Measurements from ENCODE around the gene KL.
A peak's percentile ranks its signal among the peaks of the same experiment; 100 is the strongest.

Gene KL

GRCh38 chr13:33032037-33032625 lies 15.9 kb downstream of the KL start:
- Histone ChIP-seq H3K4me3 (ENCODE audit: low read length) (no peak overlapping the region), H3K4me1 (ENCODE audit: insufficient read depth, low read length) (no peaks in the 10 kb centered on the region), H3K36me3 (ENCODE audit: insufficient read depth, low read length) (no peaks in the 10 kb centered on the region), H3K9me3 (ENCODE audit: low read length) (no peaks in the 10 kb centered on the region), H3K27me3 (ENCODE audit: insufficient read depth, low read length) (no peaks in the 10 kb centered on the region), H2AFZ (ENCODE audit: low read depth, low read length) (no peak overlapping the region)

- no peak overlapping the region for H3K4me3 ChIP-seq (ENCODE audit: low read length)
- peaks cover 3% of the 10 kb centered on the region for H3K4me1 ChIP-seq (ENCODE audit: insufficient read depth, low read length)
- no peaks in the 10 kb centered on the region for H3K9me3 ChIP-seq (ENCODE audit: low read length)
- H3K27me3 ChIP-seq (ENCODE audit: insufficient read depth, low read length) = no peaks in the 10 kb centered on the region
- no peak overlapping the region for H2AFZ ChIP-seq (ENCODE audit: low read depth, low read length)
- H3K36me3 ChIP-seq (ENCODE audit: insufficient read depth, low read length) = no peaks in the 10 kb centered on the region
Measured at GRCh38 chr13:33033051-33033812, 17.0 kb downstream of the KL start.

GRCh38 chr13:33033986-33034385 lies 17.8 kb downstream of the KL start:
- Histone ChIP-seq H2AFZ (ENCODE audit: low read depth, low read length) (no peak overlapping the region), H3K27me3 (ENCODE audit: insufficient read depth, low read length) (no peaks in the 10 kb centered on the region), H3K4me3 (ENCODE audit: low read length) (no peak overlapping the region), H3K4me1 (ENCODE audit: insufficient read depth, low read length) (peaks cover 3% of the 10 kb centered on the region), H3K9me3 (ENCODE audit: low read length) (no peaks in the 10 kb centered on the region), H3K36me3 (ENCODE audit: insufficient read depth, low read length) (no peaks in the 10 kb centered on the region)

- H3K4me1 ChIP-seq (ENCODE audit: insufficient read depth, low read length) = peaks cover 3% of the 10 kb centered on the region
- no peaks in the 10 kb centered on the region for H3K9me3 ChIP-seq (ENCODE audit: low read length)
- no peaks in the 10 kb centered on the region for H3K27me3 ChIP-seq (ENCODE audit: insufficient read depth, low read length)
- no peaks in the 10 kb centered on the region for H3K36me3 ChIP-seq (ENCODE audit: insufficient read depth, low read length)
- H2AFZ ChIP-seq (ENCODE audit: low read depth, low read length) = no peak overlapping the region
- H3K4me3 ChIP-seq (ENCODE audit: low read length) = no peak overlapping the region
Measured at GRCh38 chr13:33034882-33035520, 18.8 kb downstream of the KL start.

GRCh38 chr13:33037673-33038072 lies 21.4 kb downstream of the KL start:
- no peak overlapping the region for H2AFZ ChIP-seq (ENCODE audit: low read depth, low read length)
- no peaks in the 10 kb centered on the region for H3K27me3 ChIP-seq (ENCODE audit: insufficient read depth, low read length)
- no peaks in the 10 kb centered on the region for H3K36me3 ChIP-seq (ENCODE audit: insufficient read depth, low read length)
- no peaks in the 10 kb centered on the region for H3K9me3 ChIP-seq (ENCODE audit: low read length)
- no peak overlapping the region for H3K4me3 ChIP-seq (ENCODE audit: low read length)
- peaks cover 3% of the 10 kb centered on the region for H3K4me1 ChIP-seq (ENCODE audit: insufficient read depth, low read length)

- Histone ChIP-seq H3K4me1 (ENCODE audit: insufficient read depth, low read length) (peaks cover 3% of the 10 kb centered on the region), H3K9me3 (ENCODE audit: low read length) (no peaks in the 10 kb centered on the region), H3K36me3 (ENCODE audit: insufficient read depth, low read length) (no peaks in the 10 kb centered on the region), H3K4me3 (ENCODE audit: low read length) (no peak overlapping the region), H2AFZ (ENCODE audit: low read depth, low read length) (peak overlapping the region; percentile 33), H3K27me3 (ENCODE audit: insufficient read depth, low read length) (no peaks in the 10 kb centered on the region)
Measured at GRCh38 chr13:33040090-33040489, 23.9 kb downstream of the KL start.

- Histone ChIP-seq H3K9me3 (ENCODE audit: low read length) (no peaks in the 10 kb centered on the region), H3K4me1 (ENCODE audit: insufficient read depth, low read length) (no peaks in the 10 kb centered on the region), H3K27me3 (ENCODE audit: insufficient read depth, low read length) (no peaks in the 10 kb centered on the region), H3K4me3 (ENCODE audit: low read length) (no peak overlapping the region), H3K36me3 (ENCODE audit: insufficient read depth, low read length) (no peaks in the 10 kb centered on the region), H2AFZ (ENCODE audit: low read depth, low read length) (no peak overlapping the region)
Measured at GRCh38 chr13:33045851-33046592, 29.8 kb downstream of the KL start.

GRCh38 chr13:33050161-33050560 lies 33.9 kb downstream of the KL start:
- no peak overlapping the region for H2AFZ ChIP-seq (ENCODE audit: low read depth, low read length)
- no peak overlapping the region for H3K4me3 ChIP-seq (ENCODE audit: low read length)
- H3K27me3 ChIP-seq (ENCODE audit: insufficient read depth, low read length) = no peaks in the 10 kb centered on the region
- H3K9me3 ChIP-seq (ENCODE audit: low read length) = no peaks in the 10 kb centered on the region
- H3K36me3 ChIP-seq (ENCODE audit: insufficient read depth, low read length) = no peaks in the 10 kb centered on the region
- no peaks in the 10 kb centered on the region for H3K4me1 ChIP-seq (ENCODE audit: insufficient read depth, low read length)

GRCh38 chr13:33051632-33052031 lies 35.4 kb downstream of the KL start:
- Histone ChIP-seq H3K27me3 (ENCODE audit: insufficient read depth, low read length) (no peaks in the 10 kb centered on the region), H3K9me3 (ENCODE audit: low read length) (no peaks in the 10 kb centered on the region), H3K4me1 (ENCODE audit: insufficient read depth, low read length) (no peaks in the 10 kb centered on the region), H3K4me3 (ENCODE audit: low read length) (no peak overlapping the region), H3K36me3 (ENCODE audit: insufficient read depth, low read length) (no peaks in the 10 kb centered on the region), H2AFZ (ENCODE audit: low read depth, low read length) (no peak overlapping the region)

- no peak overlapping the region for H3K4me3 ChIP-seq (ENCODE audit: low read length)
Measured at GRCh38 chr13:33052506-33053280, 36.5 kb downstream of the KL start.

GRCh38 chr13:33053397-33054066 lies 37.3 kb downstream of the KL start:
- Histone ChIP-seq H2AFZ (ENCODE audit: low read depth, low read length) (no peak overlapping the region), H3K9me3 (ENCODE audit: low read length) (no peaks in the 10 kb centered on the region), H3K4me3 (ENCODE audit: low read length) (no peak overlapping the region), H3K27me3 (ENCODE audit: insufficient read depth, low read length) (no peaks in the 10 kb centered on the region), H3K36me3 (ENCODE audit: insufficient read depth, low read length) (no peaks in the 10 kb centered on the region), H3K4me1 (ENCODE audit: insufficient read depth, low read length) (peaks cover 5% of the 10 kb centered on the region)

More at GRCh38 chr13:33052506-33053280, 36.5 kb downstream of the KL start:
- no peaks in the 10 kb centered on the region for H3K27me3 ChIP-seq (ENCODE audit: insufficient read depth, low read length)
- peaks cover 5% of the 10 kb centered on the region for H3K4me1 ChIP-seq (ENCODE audit: insufficient read depth, low read length)
- no peaks in the 10 kb centered on the region for H3K9me3 ChIP-seq (ENCODE audit: low read length)
- no peaks in the 10 kb centered on the region for H3K36me3 ChIP-seq (ENCODE audit: insufficient read depth, low read length)
- H2AFZ ChIP-seq (ENCODE audit: low read depth, low read length) = no peak overlapping the region
